Endothelial cell (in vitro differentiated cells): Measurements from ENCODE around the gene PLTP. TPM values are rescaled to one million over a fixed set of nuclear protein-coding genes. Genes with fewer than 3 reads are reported as not detected.

Experiments
- DNase-seq: peaks from one replicate; pipeline ENCODE4 v3.0.0; 2021; ENCODE audit warnings: low spot score
- H3K27ac Mint-ChIP-seq: one replicate; pipeline ENCODE4 v1.8.0; 2021; ENCODE audit warnings: mixed read lengths, inconsistent platforms; ENCODE audit not compliant: unreplicated experiment
- H3K27me3 Mint-ChIP-seq: one replicate; pipeline ENCODE4 v1.8.0; 2021; ENCODE audit warnings: mild to moderate bottlenecking, moderate library complexity, mixed read lengths, inconsistent platforms; ENCODE audit not compliant: unreplicated experiment
- H3K36me3 Mint-ChIP-seq: one replicate; pipeline ENCODE4 v1.8.0; 2021; ENCODE audit warnings: mild to moderate bottlenecking, low read depth, mixed read lengths, inconsistent platforms; ENCODE audit not compliant: unreplicated experiment
- H3K4me1 Mint-ChIP-seq: one replicate; pipeline ENCODE4 v1.8.0; 2021; ENCODE audit warnings: mild to moderate bottlenecking, mixed read lengths, inconsistent platforms; ENCODE audit not compliant: unreplicated experiment
- H3K4me3 Mint-ChIP-seq: one replicate; pipeline ENCODE4 v1.8.0; 2021; ENCODE audit warnings: mild to moderate bottlenecking, mixed read lengths, inconsistent platforms; ENCODE audit not compliant: unreplicated experiment
- H3K9me3 Mint-ChIP-seq: one replicate; pipeline ENCODE4 v1.8.0; 2021; ENCODE audit warnings: mixed read lengths, inconsistent platforms; ENCODE audit not compliant: unreplicated experiment
- CTCF ChIP-seq: fragments of 200-600 bp; sonication (generic); IDR thresholded peaks from one replicate; pipeline ENCODE4 v1.5.0; 2021; ENCODE audit warnings: antibody characterized with exemption; ENCODE audit not compliant: unreplicated experiment
- total RNA-seq: library from RNA; stranded (reverse); fragmentation: NEBNext Ultra II Directional; extraction: Animal tissue kit (Norgen Biotek cat#: 25700); gene quantifications from one replicate; pipeline ENCODE4 v1.2.1, GENCODE V29; 2021; ENCODE audit not compliant: unreplicated experiment

The PLTP gene
- total RNA-seq, 1 donor from 2014 or later: 41.3 TPM

- peaks cover 35% of the 10 kb centered on the region for H3K36me3 Mint-ChIP-seq
- no peaks in the 10 kb centered on the region for H3K4me1 Mint-ChIP-seq
Measured at GRCh38 chr20:45950330-45950646, 38.3 kb upstream of the PLTP start.

GRCh38 chr20:45949542-45950329 is 37.8 kb upstream of the PLTP start:
- DNase-seq: no peak
- no peak for TF ChIP-seq CTCF
- Mint-ChIP-seq H3K27me3 (peaks cover 12% of the 10 kb centered on the region), H3K9me3 (no peaks in the 10 kb centered on the region), H3K4me3 (no peak overlapping the region), H3K36me3 (peaks cover 39% of the 10 kb centered on the region), H3K4me1 (no peaks in the 10 kb centered on the region), H3K27ac (no peak overlapping the region)

More at GRCh38 chr20:45950330-45950646, 38.3 kb upstream of the PLTP start:
- no peak overlapping the region for H3K4me3 Mint-ChIP-seq
- H3K27me3 Mint-ChIP-seq: peaks cover 12% of the 10 kb centered on the region
- peak overlapping the region; percentile 67 for H3K27ac Mint-ChIP-seq
- no peaks in the 10 kb centered on the region for H3K9me3 Mint-ChIP-seq
- no peak for TF ChIP-seq CTCF
- no peak for DNase-seq

- H3K9me3 Mint-ChIP-seq: no peaks in the 10 kb centered on the region
- peaks cover 43% of the 10 kb centered on the region for H3K36me3 Mint-ChIP-seq
- no peak overlapping the region for H3K4me3 Mint-ChIP-seq
- H3K27ac Mint-ChIP-seq: no peak overlapping the region
- no peak for DNase-seq
- peaks cover 12% of the 10 kb centered on the region for H3K27me3 Mint-ChIP-seq
- no peaks in the 10 kb centered on the region for H3K4me1 Mint-ChIP-seq
- TF ChIP-seq CTCF: no peak
Measured at GRCh38 chr20:45948742-45949541, 37.0 kb upstream of the PLTP start.

- DNase-seq: no peak
- Mint-ChIP-seq H3K4me3 (no peak overlapping the region), H3K27me3 (peaks cover 10% of the 10 kb centered on the region), H3K36me3 (peaks cover 43% of the 10 kb centered on the region), H3K4me1 (no peaks in the 10 kb centered on the region), H3K9me3 (no peaks in the 10 kb centered on the region), H3K27ac (no peak overlapping the region)
- TF ChIP-seq CTCF: no peak
Measured at GRCh38 chr20:45948261-45948733, 36.3 kb upstream of the PLTP start.
